ENCODE measurements around the gene MBD5.

DNA sequence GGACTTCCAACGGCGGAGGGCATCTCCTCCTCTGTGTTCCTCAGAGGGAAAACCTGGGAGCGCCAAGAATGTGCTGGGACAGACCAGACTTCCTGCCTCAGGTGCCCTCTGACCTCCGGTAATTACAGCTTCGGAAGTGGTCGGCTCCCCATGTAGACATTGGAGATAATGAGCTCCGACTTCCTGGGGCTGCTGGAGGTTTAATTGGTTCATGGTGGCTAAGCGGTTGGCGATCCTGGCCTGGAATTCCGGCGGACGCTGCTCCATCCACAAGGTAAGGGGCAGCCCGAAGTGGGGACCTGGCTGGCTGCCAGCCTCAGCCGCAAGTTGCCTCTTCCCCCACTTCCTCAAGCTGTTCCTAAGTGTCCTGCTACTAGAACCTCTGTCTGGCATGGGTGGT is 540.5 kb downstream of the MBD5 start:
- TF ChIP-seq, protein P1, sequence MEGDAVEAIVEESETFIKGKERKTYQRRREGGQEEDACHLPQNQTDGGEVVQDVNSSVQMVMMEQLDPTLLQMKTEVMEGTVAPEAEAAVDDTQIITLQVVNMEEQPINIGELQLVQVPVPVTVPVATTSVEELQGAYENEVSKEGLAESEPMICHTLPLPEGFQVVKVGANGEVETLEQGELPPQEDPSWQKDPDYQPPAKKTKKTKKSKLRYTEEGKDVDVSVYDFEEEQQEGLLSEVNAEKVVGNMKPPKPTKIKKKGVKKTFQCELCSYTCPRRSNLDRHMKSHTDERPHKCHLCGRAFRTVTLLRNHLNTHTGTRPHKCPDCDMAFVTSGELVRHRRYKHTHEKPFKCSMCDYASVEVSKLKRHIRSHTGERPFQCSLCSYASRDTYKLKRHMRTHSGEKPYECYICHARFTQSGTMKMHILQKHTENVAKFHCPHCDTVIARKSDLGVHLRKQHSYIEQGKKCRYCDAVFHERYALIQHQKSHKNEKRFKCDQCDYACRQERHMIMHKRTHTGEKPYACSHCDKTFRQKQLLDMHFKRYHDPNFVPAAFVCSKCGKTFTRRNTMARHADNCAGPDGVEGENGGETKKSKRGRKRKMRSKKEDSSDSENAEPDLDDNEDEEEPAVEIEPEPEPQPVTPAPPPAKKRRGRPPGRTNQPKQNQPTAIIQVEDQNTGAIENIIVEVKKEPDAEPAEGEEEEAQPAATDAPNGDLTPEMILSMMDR (IDR thresholded peaks at IDR 0.05): no peak
- no peak for TF ChIP-seq POLR2A (IDR thresholded peaks at IDR 0.05)
